SK-N-SH (cell line): ENCODE measurements around the gene FRMD4B. TPM values are rescaled to one million over a fixed set of nuclear protein-coding genes. Genes with fewer than 3 reads are reported as not detected.
A peak's percentile ranks its signal among the peaks of the same experiment; 100 is the strongest.

Experiments used
- CTCF ChIA-PET: fragments of 300-600, 350-600 bp; formaldehyde crosslinking; extraction: SDS; loops from one replicate; lab custom pipeline; 2021; lab: Yijun Ruan, JAX
- POLR2A ChIA-PET: fragments of 350-600 bp; sonication (Branson Sonifier 250); formaldehyde crosslinking; extraction: SDS; loops from one replicate; lab custom pipeline; 2020; ENCODE audit warnings: antibody characterized with exemption, inconsistent platforms; lab: Yijun Ruan, JAX
- DNase-seq: peaks from one replicate; pipeline ENCODE4 v3.0.0; 2012
- H2AFZ ChIP-seq: fragments of 200-600 bp; sonication (generic); 2 replicates; pipeline ENCODE4 v1.8.1; 2016; ENCODE audit warnings: antibody characterized with exemption, mild to moderate bottlenecking, low read depth
- H3F3A ChIP-seq: fragments of 200-600 bp; sonication (generic); replicated peaks from 2 replicates; pipeline ENCODE3; 2016; ENCODE audit warnings: antibody characterized with exemption, mild to moderate bottlenecking; ENCODE audit not compliant: insufficient read depth
- H3K27ac ChIP-seq, 2 experiments: fragments of 200-500 bp in 1 of 2; fragments of 200-600 bp in 1 of 2; sonication (Bioruptor generic) in 1 of 2; sonication (generic), shearing (Covaris generic) in 1 of 2; 2 replicates each; pipeline versions ENCODE4 v1.5.1 to v1.6.1; 2014 to 2016; ENCODE audit warnings: low read depth in 2 of 2, inconsistent platforms in 1 of 2, low read length in 1 of 2, mild to moderate bottlenecking in 1 of 2, mixed read lengths in 1 of 2
- H3K27me3 ChIP-seq: fragments of 200-600 bp; sonication (generic), shearing (Covaris generic); 2 replicates; pipeline ENCODE4 v1.6.1; 2016; ENCODE audit warnings: mixed run types; ENCODE audit not compliant: insufficient read depth
- H3K36me3 ChIP-seq, 2 experiments: fragments of 200-500 bp in 1 of 2; fragments of 200-600 bp in 1 of 2; sonication (Bioruptor generic) in 1 of 2; sonication (generic) in 1 of 2; replicated peaks in 1 of 2; 2 replicates each; pipeline versions ENCODE3 to v1.5.1; 2014 to 2016; ENCODE audit warnings: low read length in 1 of 2, mild to moderate bottlenecking in 1 of 2; ENCODE audit not compliant: insufficient read depth in 2 of 2, control insufficient read depth in 1 of 2
- H3K4me1 ChIP-seq, 2 experiments: fragments of 200-500 bp in 1 of 2; fragments of 200-600 bp in 1 of 2; sonication (Bioruptor generic) in 1 of 2; sonication (generic), shearing (Covaris generic) in 1 of 2; 2 replicates each; pipeline versions ENCODE4 v1.5.1 to v1.6.1; 2014 to 2016; ENCODE audit warnings: low read depth in 1 of 2, low read length in 1 of 2, mixed run types in 1 of 2; ENCODE audit not compliant: insufficient read depth in 2 of 2, control insufficient read depth in 1 of 2
- H3K4me2 ChIP-seq: fragments of 200-600 bp; sonication (generic), shearing (Covaris generic); 2 replicates; pipeline ENCODE4 v1.6.1; 2017; ENCODE audit warnings: mixed run types
- H3K4me3 ChIP-seq, 2 experiments: fragments of 200-500 bp in 1 of 2; fragments of 200-600 bp in 1 of 2; sonication (Bioruptor generic) in 1 of 2; sonication (generic), shearing (Covaris generic) in 1 of 2; 2 replicates each; pipeline versions ENCODE4 v1.5.1 to v1.8.1; 2014 to 2016; ENCODE audit warnings: low read depth in 2 of 2, inconsistent platforms in 1 of 2, low read length in 1 of 2, mild to moderate bottlenecking in 1 of 2, mixed read lengths in 1 of 2, moderate library complexity in 1 of 2
- H3K79me2 ChIP-seq: fragments of 200-600 bp; sonication (generic); 2 replicates; pipeline ENCODE4 v1.8.1; 2017; ENCODE audit warnings: mild to moderate bottlenecking; ENCODE audit not compliant: insufficient read depth
- H3K9ac ChIP-seq: fragments of 200-600 bp; sonication (generic); 2 replicates; pipeline ENCODE4 v1.6.1; 2017; ENCODE audit warnings: mixed run types
- H3K9me2 ChIP-seq: fragments of 200-600 bp; sonication (generic); 2 replicates; pipeline ENCODE4 v1.6.1; 2017; ENCODE audit warnings: mixed run types
- H3K9me3 ChIP-seq: fragments of 200-600 bp; sonication (generic); 2 replicates; pipeline ENCODE4 v1.6.1; 2017; ENCODE audit warnings: mixed run types, mild to moderate bottlenecking, moderate library complexity
- H4K20me1 ChIP-seq: fragments of 200-600 bp; sonication (generic); 2 replicates; pipeline ENCODE4 v1.6.1; 2017; ENCODE audit warnings: mild to moderate bottlenecking, mixed run types; ENCODE audit not compliant: insufficient read depth
- CHD2 ChIP-seq: fragments of 150-350 bp; IDR thresholded peaks from 2 replicates; pipeline ENCODE4 v1.6.1; 2018; ENCODE audit warnings: low read length; ENCODE audit not compliant: partially characterized antibody
- FOXM1 ChIP-seq: IDR thresholded peaks from 2 replicates; pipeline ENCODE4 v1.4.0; 2012; ENCODE audit warnings: low read depth, mild to moderate bottlenecking
- GATA2 ChIP-seq: sonication (generic); formaldehyde crosslinking; IDR thresholded peaks from 2 replicates; pipeline ENCODE4 v1.5.0; 2020; ENCODE audit warnings: mild to moderate bottlenecking, missing genetic modification reagents
- JUND ChIP-seq: IDR thresholded peaks from 2 replicates; pipeline ENCODE4 v1.4.0; 2012
- NFIC ChIP-seq: IDR thresholded peaks from 2 replicates; pipeline ENCODE4 v1.4.0; 2012; ENCODE audit warnings: borderline replicate concordance
- NRF1 ChIP-seq: IDR thresholded peaks from 2 replicates; pipeline ENCODE4 v1.6.1; 2012; ENCODE audit warnings: low read depth, mild to moderate bottlenecking, low read length
- RAD21 ChIP-seq: IDR thresholded peaks from 2 replicates; pipeline ENCODE4 v1.6.1; 2012; ENCODE audit warnings: mild to moderate bottlenecking, low read length
- RFX5 ChIP-seq: IDR thresholded peaks from 2 replicates; pipeline ENCODE4 v1.6.1; 2012; ENCODE audit warnings: mild to moderate bottlenecking, improper control_type of control experiment, low read length
- RXRA ChIP-seq: IDR thresholded peaks from 2 replicates; pipeline ENCODE4 v1.4.0; 2012; ENCODE audit warnings: low read depth, mild to moderate bottlenecking, borderline replicate concordance
- SIN3A ChIP-seq: IDR thresholded peaks from 2 replicates; pipeline ENCODE4 v1.6.1; 2012; ENCODE audit warnings: low read depth, mild to moderate bottlenecking, low read length, moderate library complexity, borderline replicate concordance
- TCF12 ChIP-seq: IDR thresholded peaks from 2 replicates; pipeline ENCODE4 v1.4.0; 2012
- TEAD4 ChIP-seq: IDR thresholded peaks from 2 replicates; pipeline ENCODE4 v1.4.0; 2012; ENCODE audit warnings: mild to moderate bottlenecking, borderline replicate concordance; ENCODE audit not compliant: insufficient read depth
- WGBS: methylation state at CpG from one replicate; pipeline ENCODE4 v1.1.6; 2017; ENCODE audit warnings: low lambda C conversion rate; 5-methylcytosine and 5-hydroxymethylcytosine counted together
- polyA plus RNA-seq, 3 experiments: library from polyadenylated mRNA; depleted of rRNA; stranded (reverse); fragments of >200 nt; gene quantifications; 2 replicates each; pipeline ENCODE4 v1.2.3, GENCODE V29; 2012
- TF ChIP-seq, protein P1 (sequence below): IDR thresholded peaks from 2 replicates; pipeline ENCODE4; 2012
- TF ChIP-seq, protein P2 (sequence below): fragments of 150-350 bp; IDR thresholded peaks from 2 replicates; pipeline ENCODE4 v1.6.1; 2016; ENCODE audit warnings: mild to moderate bottlenecking, low read depth, low read length
- TF ChIP-seq, protein P3 (sequence below): fragments of 200-600 bp; sonication (generic); IDR thresholded peaks from 2 replicates; pipeline ENCODE4 v1.6.1; 2017; ENCODE audit warnings: antibody characterized with exemption, mild to moderate bottlenecking, moderate library complexity
- TF ChIP-seq, protein P4 (sequence below): fragments of 150-350 bp; IDR thresholded peaks from 2 replicates; pipeline ENCODE4 v1.6.1; 2017; ENCODE audit warnings: antibody characterized with exemption, low read length, low read depth, borderline replicate concordance

The FRMD4B gene
- polyA plus RNA-seq, 1 of the 3 experiments (the other 2 are of a cell fraction), result 0.53 TPM

DNA sequence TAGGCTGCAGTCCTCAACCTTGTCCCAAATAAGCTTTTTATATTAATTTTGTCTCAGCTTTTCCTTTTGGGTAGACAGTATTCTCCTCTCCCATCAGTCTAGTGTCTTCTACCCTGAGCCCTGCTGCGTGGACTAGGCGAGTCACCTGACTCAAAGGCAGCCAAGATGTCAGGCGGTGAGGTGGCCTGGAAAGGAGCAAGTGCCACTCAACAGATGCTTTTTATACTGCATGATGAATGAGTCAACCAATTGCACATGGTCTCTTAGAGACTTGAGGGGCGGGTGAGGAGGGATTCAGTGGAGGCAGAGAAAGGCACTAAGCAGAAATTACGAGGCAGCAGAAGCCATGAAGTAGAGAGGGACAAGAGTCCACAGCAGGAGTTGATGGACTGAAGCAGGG is 95.9 kb downstream of the FRMD4B start:
- no peaks in the 10 kb centered on the region for H4K20me1 ChIP-seq
- peaks cover 7 to 15% of the 10 kb centered on the region in 2 experiments; a peak in 3 of 4 replicates for H3K4me1 ChIP-seq
- WGBS, result 84% methylated on average over 5 of the region's 5 CpGs
- H3K9ac ChIP-seq, result no peak overlapping the region
- H3K9me3 ChIP-seq, result no peaks in the 10 kb centered on the region
- H2AFZ ChIP-seq, result no peak overlapping the region
- no peak overlapping the region for H3K4me3 ChIP-seq
- no peak for DNase-seq
- H3K27me3 ChIP-seq, result no peaks in the 10 kb centered on the region
- H3K27ac ChIP-seq, result no peak overlapping the region
- H3F3A ChIP-seq, result peaks cover 20% of the 10 kb centered on the region
- ChIA-PET POLR2A (no interaction called here), CTCF (interaction anchor here (1.0 to 2.8 kb wide), 3 partner anchors 8 to 20 kb away, joined by 3 to 11 read pairs (median 6); no protein-coding TSS in a partner anchor)
- no peaks in the 10 kb centered on the region for H3K79me2 ChIP-seq
- H3K9me2 ChIP-seq, result no peaks in the 10 kb centered on the region
- H3K4me2 ChIP-seq, result no peak overlapping the region
- H3K36me3 ChIP-seq, result peaks cover 0 to 10% of the 10 kb centered on the region in 2 experiments
- TF ChIP-seq, protein P1, sequence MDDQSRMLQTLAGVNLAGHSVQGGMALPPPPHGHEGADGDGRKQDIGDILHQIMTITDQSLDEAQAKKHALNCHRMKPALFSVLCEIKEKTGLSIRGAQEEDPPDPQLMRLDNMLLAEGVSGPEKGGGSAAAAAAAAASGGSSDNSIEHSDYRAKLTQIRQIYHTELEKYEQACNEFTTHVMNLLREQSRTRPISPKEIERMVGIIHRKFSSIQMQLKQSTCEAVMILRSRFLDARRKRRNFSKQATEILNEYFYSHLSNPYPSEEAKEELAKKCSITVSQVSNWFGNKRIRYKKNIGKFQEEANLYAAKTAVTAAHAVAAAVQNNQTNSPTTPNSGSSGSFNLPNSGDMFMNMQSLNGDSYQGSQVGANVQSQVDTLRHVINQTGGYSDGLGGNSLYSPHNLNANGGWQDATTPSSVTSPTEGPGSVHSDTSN, result peak; percentile 46
- no peak for TF ChIP-seq NFIC
- TF ChIP-seq JUND, result 0 out of 2 replicates have a peak, but pooled peaks have one; percentile 11
- no peak for TF ChIP-seq RAD21
- no peak for TF ChIP-seq TCF12

DNA sequence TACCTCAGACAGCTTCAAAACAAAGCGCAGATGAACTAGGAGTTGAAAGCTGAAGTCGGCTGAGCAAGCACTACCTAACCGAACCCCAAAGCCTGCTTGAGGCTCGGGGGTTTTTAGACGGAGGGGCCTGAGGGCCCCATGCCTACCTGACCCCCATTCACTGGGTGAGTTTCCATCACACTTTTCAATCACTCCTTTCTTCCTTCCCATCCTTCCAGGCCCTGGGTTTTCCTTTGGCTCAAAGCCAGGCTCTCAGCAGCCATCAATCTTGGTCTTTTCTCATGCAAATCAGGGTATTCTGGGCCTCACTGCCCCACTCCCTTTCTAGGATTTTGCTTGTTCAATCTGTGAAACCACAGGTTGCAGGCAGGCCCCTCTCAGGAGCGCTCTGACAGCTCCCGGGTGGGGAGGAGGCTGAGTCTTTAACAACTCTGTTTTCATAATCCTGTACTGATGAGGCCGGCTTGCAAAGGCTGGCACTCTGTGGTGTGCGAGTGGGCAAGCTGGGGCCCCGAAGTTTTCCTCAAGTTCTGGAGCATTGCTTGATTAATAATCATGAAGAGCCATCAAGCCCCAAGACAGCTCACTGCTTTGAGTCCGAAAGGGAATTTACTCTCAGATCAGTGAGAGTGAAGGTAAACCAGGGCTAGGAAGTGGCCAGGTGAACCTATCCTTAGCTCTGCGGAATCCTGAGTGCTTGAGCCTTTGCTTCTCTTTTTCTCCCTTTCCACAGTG is 97.6 kb downstream of the FRMD4B start:
- no peaks in the 10 kb centered on the region for H3K27me3 ChIP-seq
- peaks cover 20% of the 10 kb centered on the region for H3F3A ChIP-seq
- CTCF ChIA-PET, result interaction anchor here (1.5 to 2.8 kb wide), 3 partner anchors 18 to 127 kb away, joined by 6 to 11 read pairs (median 7); no protein-coding TSS in a partner anchor
- H3K9me3 ChIP-seq, result no peaks in the 10 kb centered on the region
- H3K27ac ChIP-seq, result peak overlapping the region in 1 of 2 experiments; percentile 58; a peak in 2 of 4 replicates
- H3K9ac ChIP-seq, result no peak overlapping the region
- TF ChIP-seq RFX5, result no peak
- TF ChIP-seq NFIC, result peak; percentile 21; the same call in 1 of the 2 replicates
- no peak for TF ChIP-seq RXRA
- TF ChIP-seq GATA2 (CRISPR knock-in tag), result no peak
- TF ChIP-seq CHD2, result no peak
- TF ChIP-seq, protein P1, result peak; percentile 51; the same call in 1 of the 2 replicates
- TF ChIP-seq SIN3A, result no peak
- TF ChIP-seq, protein P2, sequence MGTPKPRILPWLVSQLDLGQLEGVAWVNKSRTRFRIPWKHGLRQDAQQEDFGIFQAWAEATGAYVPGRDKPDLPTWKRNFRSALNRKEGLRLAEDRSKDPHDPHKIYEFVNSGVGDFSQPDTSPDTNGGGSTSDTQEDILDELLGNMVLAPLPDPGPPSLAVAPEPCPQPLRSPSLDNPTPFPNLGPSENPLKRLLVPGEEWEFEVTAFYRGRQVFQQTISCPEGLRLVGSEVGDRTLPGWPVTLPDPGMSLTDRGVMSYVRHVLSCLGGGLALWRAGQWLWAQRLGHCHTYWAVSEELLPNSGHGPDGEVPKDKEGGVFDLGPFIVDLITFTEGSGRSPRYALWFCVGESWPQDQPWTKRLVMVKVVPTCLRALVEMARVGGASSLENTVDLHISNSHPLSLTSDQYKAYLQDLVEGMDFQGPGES, result no peak
- TF ChIP-seq TEAD4, result no peak
- no peak for TF ChIP-seq RAD21
- TF ChIP-seq NRF1, result no peak
- TF ChIP-seq, protein P3, sequence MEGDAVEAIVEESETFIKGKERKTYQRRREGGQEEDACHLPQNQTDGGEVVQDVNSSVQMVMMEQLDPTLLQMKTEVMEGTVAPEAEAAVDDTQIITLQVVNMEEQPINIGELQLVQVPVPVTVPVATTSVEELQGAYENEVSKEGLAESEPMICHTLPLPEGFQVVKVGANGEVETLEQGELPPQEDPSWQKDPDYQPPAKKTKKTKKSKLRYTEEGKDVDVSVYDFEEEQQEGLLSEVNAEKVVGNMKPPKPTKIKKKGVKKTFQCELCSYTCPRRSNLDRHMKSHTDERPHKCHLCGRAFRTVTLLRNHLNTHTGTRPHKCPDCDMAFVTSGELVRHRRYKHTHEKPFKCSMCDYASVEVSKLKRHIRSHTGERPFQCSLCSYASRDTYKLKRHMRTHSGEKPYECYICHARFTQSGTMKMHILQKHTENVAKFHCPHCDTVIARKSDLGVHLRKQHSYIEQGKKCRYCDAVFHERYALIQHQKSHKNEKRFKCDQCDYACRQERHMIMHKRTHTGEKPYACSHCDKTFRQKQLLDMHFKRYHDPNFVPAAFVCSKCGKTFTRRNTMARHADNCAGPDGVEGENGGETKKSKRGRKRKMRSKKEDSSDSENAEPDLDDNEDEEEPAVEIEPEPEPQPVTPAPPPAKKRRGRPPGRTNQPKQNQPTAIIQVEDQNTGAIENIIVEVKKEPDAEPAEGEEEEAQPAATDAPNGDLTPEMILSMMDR, result no peak
- no peak for TF ChIP-seq FOXM1
- TF ChIP-seq, protein P4, sequence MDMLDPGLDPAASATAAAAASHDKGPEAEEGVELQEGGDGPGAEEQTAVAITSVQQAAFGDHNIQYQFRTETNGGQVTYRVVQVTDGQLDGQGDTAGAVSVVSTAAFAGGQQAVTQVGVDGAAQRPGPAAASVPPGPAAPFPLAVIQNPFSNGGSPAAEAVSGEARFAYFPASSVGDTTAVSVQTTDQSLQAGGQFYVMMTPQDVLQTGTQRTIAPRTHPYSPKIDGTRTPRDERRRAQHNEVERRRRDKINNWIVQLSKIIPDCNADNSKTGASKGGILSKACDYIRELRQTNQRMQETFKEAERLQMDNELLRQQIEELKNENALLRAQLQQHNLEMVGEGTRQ, result no peak
- TF ChIP-seq, all 33 proteins: peak for 2
- H3K36me3 ChIP-seq, result peaks cover 0 to 10% of the 10 kb centered on the region in 2 experiments
- no peaks in the 10 kb centered on the region for H4K20me1 ChIP-seq
- H3K4me1 ChIP-seq, result peaks cover 7 to 9% of the 10 kb centered on the region in 2 experiments; a peak in 3 of 4 replicates
- POLR2A ChIA-PET, result no interaction called here
- WGBS, result 86% methylated on average over 12 of the region's 12 CpGs
- H2AFZ ChIP-seq, result no peak overlapping the region
- H3K9me2 ChIP-seq, result no peaks in the 10 kb centered on the region
- H3K4me2 ChIP-seq, result peak overlapping the region; percentile 18; the same call in 1 of the 2 replicates
- H3K4me3 ChIP-seq, result no peak overlapping the region
- no peaks in the 10 kb centered on the region for H3K79me2 ChIP-seq
- no peak for DNase-seq
